Measurements from ENCODE around the gene KATNAL2. TPM values are rescaled to one million over a fixed set of nuclear protein-coding genes. Genes with fewer than 3 reads are reported as not detected.
"Not testable (repeated sequence)": the region's sequence is repeated elsewhere in the genome, so short reads cannot be mapped to it uniquely, and the experiment has no call there.

KATNAL2 gene
- total RNA-seq, 1 donor = 4.3 TPM

DNA sequence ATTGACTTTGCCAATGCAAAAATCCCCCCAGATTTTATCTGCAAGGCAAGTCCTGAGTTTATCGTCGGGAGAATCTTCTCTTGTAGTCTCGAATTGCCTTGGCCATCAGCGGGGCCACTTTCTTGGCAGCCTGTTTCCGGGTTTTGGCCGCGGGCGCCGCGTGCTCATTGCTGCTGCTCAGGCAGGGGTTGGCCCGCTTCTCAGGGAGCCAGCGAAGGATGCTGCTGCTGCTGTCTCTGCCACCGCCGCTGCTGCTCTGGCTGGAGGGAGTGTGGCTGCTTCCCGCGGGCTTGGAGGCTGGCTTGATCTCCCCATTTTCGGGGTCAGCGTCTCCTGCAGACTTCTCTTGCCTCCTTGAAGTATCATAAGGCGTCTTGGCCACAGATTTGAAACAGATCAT is 115.5 kb downstream of the KATNAL2 start:
- no peak overlapping the region for H2AFZ ChIP-seq (ENCODE audit: low read length)
- H3K4me3 ChIP-seq (ENCODE audit: insufficient read depth, low read length) = no peak overlapping the region
- no peaks in the 10 kb centered on the region for H4K20me1 ChIP-seq (ENCODE audit: insufficient read depth, low read length)
- H3K36me3 ChIP-seq (ENCODE audit: insufficient read depth, low read length) = no peaks in the 10 kb centered on the region
- no peaks in the 10 kb centered on the region for H3K79me2 ChIP-seq (ENCODE audit: insufficient read depth, low read length)
- TF ChIP-seq, protein P1, sequence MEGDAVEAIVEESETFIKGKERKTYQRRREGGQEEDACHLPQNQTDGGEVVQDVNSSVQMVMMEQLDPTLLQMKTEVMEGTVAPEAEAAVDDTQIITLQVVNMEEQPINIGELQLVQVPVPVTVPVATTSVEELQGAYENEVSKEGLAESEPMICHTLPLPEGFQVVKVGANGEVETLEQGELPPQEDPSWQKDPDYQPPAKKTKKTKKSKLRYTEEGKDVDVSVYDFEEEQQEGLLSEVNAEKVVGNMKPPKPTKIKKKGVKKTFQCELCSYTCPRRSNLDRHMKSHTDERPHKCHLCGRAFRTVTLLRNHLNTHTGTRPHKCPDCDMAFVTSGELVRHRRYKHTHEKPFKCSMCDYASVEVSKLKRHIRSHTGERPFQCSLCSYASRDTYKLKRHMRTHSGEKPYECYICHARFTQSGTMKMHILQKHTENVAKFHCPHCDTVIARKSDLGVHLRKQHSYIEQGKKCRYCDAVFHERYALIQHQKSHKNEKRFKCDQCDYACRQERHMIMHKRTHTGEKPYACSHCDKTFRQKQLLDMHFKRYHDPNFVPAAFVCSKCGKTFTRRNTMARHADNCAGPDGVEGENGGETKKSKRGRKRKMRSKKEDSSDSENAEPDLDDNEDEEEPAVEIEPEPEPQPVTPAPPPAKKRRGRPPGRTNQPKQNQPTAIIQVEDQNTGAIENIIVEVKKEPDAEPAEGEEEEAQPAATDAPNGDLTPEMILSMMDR (IDR thresholded peaks at IDR 0.05; ENCODE audit: extremely low read depth, low read depth, low read length) = no peak
- no peaks in the 10 kb centered on the region for H3K9me3 ChIP-seq (ENCODE audit: low read depth, low read length)
- H3K27ac ChIP-seq (ENCODE audit: low read depth, low read length) = no peak overlapping the region
- DNase-seq (ENCODE audit: insufficient read length, low spot score, missing footprints) = no peak
- no peak overlapping the region for H3K4me2 ChIP-seq (ENCODE audit: insufficient read depth, low read length)
- H3K27me3 ChIP-seq (ENCODE audit: insufficient read depth, low read length) = no peaks in the 10 kb centered on the region
- no peaks in the 10 kb centered on the region for H3K4me1 ChIP-seq (ENCODE audit: insufficient read depth, low read length)

DNA sequence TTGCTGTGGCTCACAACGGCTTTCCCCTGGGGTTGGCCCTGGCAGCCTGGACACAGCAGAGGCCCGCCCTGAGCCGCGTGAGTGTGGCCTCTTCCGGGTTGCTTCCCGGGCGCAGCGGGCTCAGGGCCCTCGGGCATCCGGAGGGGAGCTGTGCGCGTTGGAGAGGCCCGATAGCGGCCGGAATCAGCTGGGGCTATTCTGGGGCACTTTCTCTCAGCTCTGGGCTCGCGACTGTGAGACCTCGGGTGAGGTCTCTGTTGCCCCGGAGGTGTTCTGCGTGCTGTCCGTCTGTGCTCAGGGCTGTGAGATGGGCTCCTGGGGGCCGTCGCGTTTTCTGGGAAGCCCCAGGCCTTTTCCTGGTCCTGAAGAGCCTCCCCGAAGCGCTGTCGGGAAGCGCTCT is 117.2 kb downstream of the KATNAL2 start:
- H3K79me2 ChIP-seq (ENCODE audit: insufficient read depth, low read length); H4K20me1 ChIP-seq (ENCODE audit: insufficient read depth, low read length); H3K9me3 ChIP-seq (ENCODE audit: low read depth, low read length); H3K4me1 ChIP-seq (ENCODE audit: insufficient read depth, low read length); H3K4me3 ChIP-seq (ENCODE audit: insufficient read depth, low read length); H3K27me3 ChIP-seq (ENCODE audit: insufficient read depth, low read length); H3K27ac ChIP-seq (ENCODE audit: low read depth, low read length); DNase-seq (ENCODE audit: insufficient read length, low spot score, missing footprints); H3K36me3 ChIP-seq (ENCODE audit: insufficient read depth, low read length); H3K4me2 ChIP-seq (ENCODE audit: insufficient read depth, low read length); H2AFZ ChIP-seq (ENCODE audit: low read length): not testable (repeated sequence)

DNA sequence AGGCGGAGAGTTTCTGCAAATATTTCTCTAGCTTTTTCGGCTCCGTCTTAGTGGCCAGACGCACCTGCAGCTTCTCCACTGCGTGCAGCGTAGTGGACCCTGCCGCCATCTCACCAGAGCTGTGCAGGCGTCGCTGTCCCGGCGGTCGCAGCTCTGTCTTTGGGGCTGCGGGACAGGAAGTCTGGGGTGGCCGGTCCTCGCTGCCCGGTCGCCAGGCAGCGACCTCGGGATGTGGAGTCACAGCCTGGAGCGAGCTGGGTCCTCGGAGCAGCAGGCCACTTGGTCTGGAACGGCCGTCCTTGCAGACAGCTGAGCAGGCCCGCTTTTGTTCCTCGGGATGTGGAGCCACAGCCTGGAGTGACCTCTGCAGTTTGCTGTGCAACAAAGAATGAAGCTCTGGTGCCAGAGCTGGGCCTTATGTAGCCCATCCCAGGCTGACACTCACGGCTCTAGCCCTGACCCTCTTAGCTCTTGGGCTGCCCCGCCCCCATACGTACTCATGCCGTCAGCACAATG is 117.8 kb downstream of the KATNAL2 start, which contains the start of gene ELOA2:
Gene ELOA2, minus strand, starts transcription at position 466 of the 516 bp plus-strand sequence. Its CDS starts 357 bp downstream, at position 109.
- Histone ChIP-seq H4K20me1 (ENCODE audit: insufficient read depth, low read length) (no peaks in the 10 kb centered on the region), H3K9me3 (ENCODE audit: low read depth, low read length) (no peaks in the 10 kb centered on the region), H3K27ac (ENCODE audit: low read depth, low read length) (no peak within 1 kb of the TSS), H3K27me3 (ENCODE audit: insufficient read depth, low read length) (no peaks in the 10 kb centered on the region), H3K4me2 (ENCODE audit: insufficient read depth, low read length) (no peak within 1 kb of the TSS), H2AFZ (ENCODE audit: low read length) (no peak within 1 kb of the TSS), H3K36me3 (ENCODE audit: insufficient read depth, low read length) (no peaks in the 10 kb centered on the region), H3K79me2 (ENCODE audit: insufficient read depth, low read length) (no peaks in the 10 kb centered on the region), H3K4me3 (ENCODE audit: insufficient read depth, low read length) (no peak within 1 kb of the TSS), H3K4me1 (ENCODE audit: insufficient read depth, low read length) (no peaks in the 10 kb centered on the region)
- TF ChIP-seq, protein P1 (IDR thresholded peaks at IDR 0.05; ENCODE audit: extremely low read depth, low read depth, low read length) = no peak
- no peak for DNase-seq (ENCODE audit: insufficient read length, low spot score, missing footprints)

DNA sequence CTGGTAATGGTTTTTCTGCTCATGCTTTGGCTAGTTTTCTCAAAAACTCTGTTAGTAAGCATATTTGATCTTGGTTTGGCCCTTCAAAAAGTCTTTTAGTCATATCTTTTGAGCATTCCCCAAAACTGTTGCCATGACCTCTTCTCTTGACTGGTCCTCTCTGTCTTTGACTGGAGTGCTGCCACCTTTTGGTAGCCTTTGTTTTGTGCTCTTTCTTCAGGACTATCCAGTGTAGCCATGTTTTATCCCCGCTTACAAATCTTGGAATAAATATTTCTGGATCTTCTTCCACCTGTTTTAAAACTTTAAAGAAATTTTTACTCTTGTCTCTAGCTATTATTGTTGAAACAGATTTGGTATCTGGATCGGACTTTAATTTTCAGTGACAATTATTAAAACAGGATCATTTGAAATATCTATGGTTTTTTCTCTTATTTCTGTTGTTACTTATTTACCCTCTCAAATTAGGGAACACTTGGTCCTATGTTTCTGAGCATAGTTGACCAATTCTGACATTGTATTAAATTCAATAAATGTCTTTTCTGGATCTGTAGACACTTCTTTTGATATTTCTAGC is 119.0 kb downstream of the KATNAL2 start:
- DNase-seq (ENCODE audit: insufficient read length, low spot score, missing footprints) = peak; percentile 83
- no peaks in the 10 kb centered on the region for H3K79me2 ChIP-seq (ENCODE audit: insufficient read depth, low read length)
- TF ChIP-seq, protein P1 (IDR thresholded peaks at IDR 0.05; ENCODE audit: extremely low read depth, low read depth, low read length) = peak; percentile 51

More for the DNA sequence above, 119.0 kb downstream of the KATNAL2 start:
- Histone ChIP-seq H4K20me1 (ENCODE audit: insufficient read depth, low read length) (no peaks in the 10 kb centered on the region), H3K4me2 (ENCODE audit: insufficient read depth, low read length) (no peak overlapping the region), H3K9me3 (ENCODE audit: low read depth, low read length) (no peaks in the 10 kb centered on the region), H3K4me1 (ENCODE audit: insufficient read depth, low read length) (no peaks in the 10 kb centered on the region), H3K27ac (ENCODE audit: low read depth, low read length) (no peak overlapping the region), H3K4me3 (ENCODE audit: insufficient read depth, low read length) (no peak overlapping the region), H3K36me3 (ENCODE audit: insufficient read depth, low read length) (no peaks in the 10 kb centered on the region), H3K27me3 (ENCODE audit: insufficient read depth, low read length) (no peaks in the 10 kb centered on the region), H2AFZ (ENCODE audit: low read length) (no peak overlapping the region)
